ENCODE measurements around the gene UTP20. TPM values are rescaled to one million over a fixed set of nuclear protein-coding genes. Genes with fewer than 3 reads are reported as not detected.

UTP20 gene
- total and polyA plus RNA-seq, 5 donors from 2014 or later = 3.3 to 11.6 (median 4.9) TPM

- Histone ChIP-seq H3K27me3 (ENCODE audit: control insufficient read depth, insufficient read depth, low read length) (no peaks in the 10 kb centered on the region), H3K4me3 (ENCODE audit: low read depth, low read length) (no peak overlapping the region), H3K9me3 (ENCODE audit: control insufficient read depth in 2 of 2, low read length in 2 of 2) (no peaks in the 10 kb centered on the region), H3K27ac (ENCODE audit: insufficient read depth, low read length, poor library complexity, severe bottlenecking) (no peak overlapping the region), H3K36me3 (ENCODE audit: control insufficient read depth, insufficient read depth, low read length) (no peaks in the 10 kb centered on the region), H3K4me1 (ENCODE audit: control insufficient read depth, insufficient read depth, low read length, poor library complexity, severe bottlenecking) (no peaks in the 10 kb centered on the region)
- ATAC-seq (ENCODE audit: low read depth in 2 of 2) (no peak), DNase-seq (no peak)
- H3K27ac Mint-ChIP-seq = no peak overlapping the region
- no peaks in the 10 kb centered on the region for H3K4me1 Mint-ChIP-seq
- H3K4me3 Mint-ChIP-seq = no peak overlapping the region
- H3K36me3 Mint-ChIP-seq = no peaks in the 10 kb centered on the region
- H3K9me3 Mint-ChIP-seq = peaks cover 0 to 1% (median 0%) of the 10 kb centered on the region in 7 donors
- H3K27me3 Mint-ChIP-seq = no peaks in the 10 kb centered on the region
Observed at GRCh38 chr12:101256266-101256665, 23.6 kb upstream of the UTP20 start.

GRCh38 chr12:101257357-101257756 lies 22.5 kb upstream of the UTP20 start:
- Histone ChIP-seq H3K9me3 (ENCODE audit: control insufficient read depth in 2 of 2, low read length in 2 of 2) (no peaks in the 10 kb centered on the region), H3K4me3 (ENCODE audit: low read depth, low read length) (no peak overlapping the region), H3K36me3 (ENCODE audit: control insufficient read depth, insufficient read depth, low read length) (no peaks in the 10 kb centered on the region), H3K4me1 (ENCODE audit: control insufficient read depth, insufficient read depth, low read length, poor library complexity, severe bottlenecking) (no peaks in the 10 kb centered on the region), H3K27me3 (ENCODE audit: control insufficient read depth, insufficient read depth, low read length) (no peaks in the 10 kb centered on the region), H3K27ac (ENCODE audit: insufficient read depth, low read length, poor library complexity, severe bottlenecking) (no peak overlapping the region)
- no peak for DNase-seq
- Mint-ChIP-seq H3K4me3 (no peak overlapping the region), H3K27ac (no peak overlapping the region), H3K9me3 (peaks cover 0 to 1% (median 0%) of the 10 kb centered on the region in 7 donors), H3K27me3 (no peaks in the 10 kb centered on the region), H3K36me3 (no peaks in the 10 kb centered on the region), H3K4me1 (no peaks in the 10 kb centered on the region)
- ATAC-seq (ENCODE audit: low read depth in 2 of 2) = no peak

GRCh38 chr12:101267111-101267510 lies 12.8 kb upstream of the UTP20 start:
- Histone ChIP-seq H3K36me3 (ENCODE audit: control insufficient read depth, insufficient read depth, low read length) (no peaks in the 10 kb centered on the region), H3K4me3 (ENCODE audit: low read depth, low read length) (no peak overlapping the region), H3K4me1 (ENCODE audit: control insufficient read depth, insufficient read depth, low read length, poor library complexity, severe bottlenecking) (no peaks in the 10 kb centered on the region), H3K27me3 (ENCODE audit: control insufficient read depth, insufficient read depth, low read length) (peaks cover 8% of the 10 kb centered on the region), H3K27ac (ENCODE audit: insufficient read depth, low read length, poor library complexity, severe bottlenecking) (no peak overlapping the region), H3K9me3 (ENCODE audit: control insufficient read depth in 2 of 2, low read length in 2 of 2) (no peaks in the 10 kb centered on the region)
- Mint-ChIP-seq H3K27ac (no peak overlapping the region), H3K4me3 (no peak overlapping the region), H3K27me3 (peaks cover 8% of the 10 kb centered on the region), H3K4me1 (no peaks in the 10 kb centered on the region), H3K9me3 (peaks cover 0 to 3% (median 0%) of the 10 kb centered on the region in 7 donors), H3K36me3 (peaks cover 4% of the 10 kb centered on the region)
- no peak for ATAC-seq (ENCODE audit: low read depth in 2 of 2)
- no peak for DNase-seq

- H3K9me3 Mint-ChIP-seq = no peaks in the 10 kb centered on the region
- H3K27ac Mint-ChIP-seq = no peak overlapping the region
- H3K4me1 ChIP-seq (ENCODE audit: control insufficient read depth, insufficient read depth, low read length, poor library complexity, severe bottlenecking) = peaks cover 16% of the 10 kb centered on the region
- no peaks in the 10 kb centered on the region for H3K9me3 ChIP-seq (ENCODE audit: control insufficient read depth in 2 of 2, low read length in 2 of 2)
- DNase-seq = no peak
- H3K4me3 ChIP-seq (ENCODE audit: low read depth, low read length) = no peak overlapping the region
- peaks cover 36% of the 10 kb centered on the region for H3K27me3 Mint-ChIP-seq
- no peaks in the 10 kb centered on the region for H3K36me3 ChIP-seq (ENCODE audit: control insufficient read depth, insufficient read depth, low read length)
- no peak overlapping the region for H3K4me3 Mint-ChIP-seq
- H3K27ac ChIP-seq (ENCODE audit: insufficient read depth, low read length, poor library complexity, severe bottlenecking) = no peak overlapping the region
- H3K4me1 Mint-ChIP-seq = peaks cover 0 to 9% (median 5%) of the 10 kb centered on the region in 4 donors
- ATAC-seq (ENCODE audit: low read depth in 2 of 2) = no peak
- H3K36me3 Mint-ChIP-seq = no peaks in the 10 kb centered on the region
- H3K27me3 ChIP-seq (ENCODE audit: control insufficient read depth, insufficient read depth, low read length) = peaks cover 21% of the 10 kb centered on the region
Observed at GRCh38 chr12:101276433-101276832, 3.5 kb upstream of the UTP20 start.

- H3K27ac ChIP-seq (ENCODE audit: insufficient read depth, low read length, poor library complexity, severe bottlenecking) = no peak overlapping the region
- H3K4me1 Mint-ChIP-seq = peaks cover 5 to 17% (median 8%) of the 10 kb centered on the region in 4 donors
- peak overlapping the region in 2 of 4 donors; percentile 4 for H3K4me3 Mint-ChIP-seq
- no peaks in the 10 kb centered on the region for H3K36me3 ChIP-seq (ENCODE audit: control insufficient read depth, insufficient read depth, low read length)
- peaks cover 36% of the 10 kb centered on the region for H3K27me3 Mint-ChIP-seq
- DNase-seq = no peak
- no peak for ATAC-seq (ENCODE audit: low read depth in 2 of 2)
- H3K36me3 Mint-ChIP-seq = peaks cover 6% of the 10 kb centered on the region
- H3K9me3 ChIP-seq (ENCODE audit: control insufficient read depth in 2 of 2, low read length in 2 of 2) = no peaks in the 10 kb centered on the region
- H3K27ac Mint-ChIP-seq = no peak overlapping the region
- H3K4me3 ChIP-seq (ENCODE audit: low read depth, low read length) = no peak overlapping the region
- H3K4me1 ChIP-seq (ENCODE audit: control insufficient read depth, insufficient read depth, low read length, poor library complexity, severe bottlenecking) = peaks cover 16% of the 10 kb centered on the region
- H3K9me3 Mint-ChIP-seq = no peaks in the 10 kb centered on the region
- H3K27me3 ChIP-seq (ENCODE audit: control insufficient read depth, insufficient read depth, low read length) = peaks cover 21% of the 10 kb centered on the region
Observed at GRCh38 chr12:101277443-101277842, 2.5 kb upstream of the UTP20 start.

GRCh38 chr12:101287357-101287756 lies 7.5 kb downstream of the UTP20 start:
- no peaks in the 10 kb centered on the region for H3K9me3 Mint-ChIP-seq
- no peak overlapping the region for H3K27ac Mint-ChIP-seq
- H3K27me3 ChIP-seq (ENCODE audit: control insufficient read depth, insufficient read depth, low read length) = no peaks in the 10 kb centered on the region
- H3K4me1 ChIP-seq (ENCODE audit: control insufficient read depth, insufficient read depth, low read length, poor library complexity, severe bottlenecking) = no peaks in the 10 kb centered on the region
- ATAC-seq (ENCODE audit: low read depth in 2 of 2) (no peak), DNase-seq (no peak)
- H3K9me3 ChIP-seq (ENCODE audit: control insufficient read depth in 2 of 2, low read length in 2 of 2) = no peaks in the 10 kb centered on the region
- H3K36me3 Mint-ChIP-seq = peaks cover 47% of the 10 kb centered on the region
- H3K4me1 Mint-ChIP-seq = peaks cover 0 to 8% (median 6%) of the 10 kb centered on the region in 4 donors
- H3K36me3 ChIP-seq (ENCODE audit: control insufficient read depth, insufficient read depth, low read length) = peaks cover 65% of the 10 kb centered on the region
- H3K27ac ChIP-seq (ENCODE audit: insufficient read depth, low read length, poor library complexity, severe bottlenecking) = no peak overlapping the region
- no peak overlapping the region for H3K4me3 ChIP-seq (ENCODE audit: low read depth, low read length)
- no peaks in the 10 kb centered on the region for H3K27me3 Mint-ChIP-seq
- H3K4me3 Mint-ChIP-seq = no peak overlapping the region

- Mint-ChIP-seq H3K36me3 (peaks cover 60% of the 10 kb centered on the region), H3K27ac (no peak overlapping the region), H3K27me3 (no peaks in the 10 kb centered on the region), H3K9me3 (no peaks in the 10 kb centered on the region), H3K4me3 (no peak overlapping the region), H3K4me1 (peaks cover 0 to 4% (median under 1%) of the 10 kb centered on the region in 4 donors)
- H3K36me3 ChIP-seq (ENCODE audit: control insufficient read depth, insufficient read depth, low read length) = peaks cover 71% of the 10 kb centered on the region
- H3K27ac ChIP-seq (ENCODE audit: insufficient read depth, low read length, poor library complexity, severe bottlenecking) = no peak overlapping the region
- no peak for ATAC-seq (ENCODE audit: low read depth in 2 of 2)
- no peaks in the 10 kb centered on the region for H3K9me3 ChIP-seq (ENCODE audit: control insufficient read depth in 2 of 2, low read length in 2 of 2)
- no peak for DNase-seq
- H3K27me3 ChIP-seq (ENCODE audit: control insufficient read depth, insufficient read depth, low read length) = no peaks in the 10 kb centered on the region
- no peaks in the 10 kb centered on the region for H3K4me1 ChIP-seq (ENCODE audit: control insufficient read depth, insufficient read depth, low read length, poor library complexity, severe bottlenecking)
- no peak overlapping the region for H3K4me3 ChIP-seq (ENCODE audit: low read depth, low read length)
Observed at GRCh38 chr12:101297661-101298060, 17.8 kb downstream of the UTP20 start.

GRCh38 chr12:101298426-101298825 lies 18.5 kb downstream of the UTP20 start:
- no peak overlapping the region for H3K27ac ChIP-seq (ENCODE audit: insufficient read depth, low read length, poor library complexity, severe bottlenecking)
- Mint-ChIP-seq H3K9me3 (no peaks in the 10 kb centered on the region), H3K36me3 (peaks cover 63% of the 10 kb centered on the region), H3K4me1 (peaks cover 0 to 3% (median 0%) of the 10 kb centered on the region in 4 donors), H3K4me3 (no peak overlapping the region), H3K27ac (peak overlapping the region in 1 of 3 donors; percentile 50), H3K27me3 (no peaks in the 10 kb centered on the region)
- no peaks in the 10 kb centered on the region for H3K27me3 ChIP-seq (ENCODE audit: control insufficient read depth, insufficient read depth, low read length)
- peaks cover 71% of the 10 kb centered on the region for H3K36me3 ChIP-seq (ENCODE audit: control insufficient read depth, insufficient read depth, low read length)
- no peak overlapping the region for H3K4me3 ChIP-seq (ENCODE audit: low read depth, low read length)
- no peaks in the 10 kb centered on the region for H3K4me1 ChIP-seq (ENCODE audit: control insufficient read depth, insufficient read depth, low read length, poor library complexity, severe bottlenecking)
- ATAC-seq (ENCODE audit: low read depth in 2 of 2) (no peak), DNase-seq (no peak)
- H3K9me3 ChIP-seq (ENCODE audit: control insufficient read depth in 2 of 2, low read length in 2 of 2) = no peaks in the 10 kb centered on the region

All from CD4-positive, CD25-positive, alpha-beta regulatory T cell (primary cell).